Natural killer cell (primary cell): ENCODE results near the gene GPR89A. TPM values are rescaled to one million over a fixed set of nuclear protein-coding genes. Genes with fewer than 3 reads are reported as not detected.
A peak's percentile ranks its signal among the peaks of the same experiment; 100 is the strongest.

Experiments
- ATAC-seq, 3 donors: fragments of 150-1000 bp in 2 of 3; fragments of 200-7000 bp in 1 of 3; cut with Tn5 transposase; 1 replicate in 1 of 3; 2 replicates in 2 of 3; pipeline ENCODE4 v1.10.0; 2021; ENCODE audit warnings: mild to moderate bottlenecking in 2 of 3, moderate library complexity in 2 of 3
- DNase-seq, 2 donors: peaks; one replicate each; pipeline versions ENCODE4 v3.0.0 to v3.0.0-alpha.2; 2013 to 2021; ENCODE audit warnings: mixed read lengths in 1 of 2
- H3K27ac ChIP-seq: one replicate; pipeline ENCODE4 v1.5.1; 2013; ENCODE audit warnings: mild to moderate bottlenecking, low read length
- H3K27me3 ChIP-seq: one replicate; pipeline ENCODE4 v1.6.1; 2013; ENCODE audit warnings: low read length; ENCODE audit not compliant: control insufficient read depth, insufficient read depth
- H3K36me3 ChIP-seq: one replicate; pipeline ENCODE4 v1.6.1; 2013; ENCODE audit warnings: low read length; ENCODE audit not compliant: control insufficient read depth, insufficient read depth
- H3K4me1 ChIP-seq: one replicate; pipeline ENCODE4 v1.6.1; 2013; ENCODE audit warnings: low read length; ENCODE audit not compliant: control insufficient read depth, insufficient read depth
- H3K4me3 ChIP-seq: one replicate; pipeline ENCODE4 v1.5.1; 2013; ENCODE audit warnings: low read length
- H3K9me3 ChIP-seq: one replicate; pipeline ENCODE4 v1.6.1; 2013; ENCODE audit warnings: low read length; ENCODE audit not compliant: control insufficient read depth, insufficient read depth
- H3K27ac Mint-ChIP-seq, 2 donors: one replicate each; pipeline ENCODE4 v1.8.0; 2022; ENCODE audit warnings: mild to moderate bottlenecking in 2 of 2, mixed read lengths in 2 of 2, moderate library complexity in 1 of 2
- H3K27me3 Mint-ChIP-seq, 2 donors: one replicate each; pipeline ENCODE4 v1.8.0; 2022; ENCODE audit warnings: low read depth in 2 of 2, mixed read lengths in 2 of 2
- H3K36me3 Mint-ChIP-seq: one replicate; pipeline ENCODE4 v1.8.0; 2022; ENCODE audit warnings: mixed read lengths
- H3K4me1 Mint-ChIP-seq, 2 donors: one replicate each; pipeline ENCODE4 v1.8.0; 2022; ENCODE audit warnings: mixed read lengths in 2 of 2
- H3K4me3 Mint-ChIP-seq: one replicate; pipeline ENCODE4 v1.8.0; 2022; ENCODE audit warnings: mild to moderate bottlenecking, moderate library complexity, mixed read lengths
- H3K9me3 Mint-ChIP-seq, 2 donors: one replicate each; pipeline ENCODE4 v1.8.0; 2022; ENCODE audit warnings: mixed read lengths in 2 of 2
- CTCF ChIP-seq: fragments of 200-600 bp; IDR thresholded peaks from one replicate; pipeline ENCODE4 v1.8.0; 2022; ENCODE audit warnings: antibody characterized with exemption
- WGBS: methylation state at CpG from one replicate; pipeline ENCODE4 v1.1.7; 2013; ENCODE audit warnings: missing lambda C conversion rate; ENCODE audit not compliant: insufficient coverage; 5-methylcytosine and 5-hydroxymethylcytosine counted together
- intact Hi-C: fragments of 100-400 bp; cut with micrococcal nuclease; formaldehyde crosslinking; loops from one replicate; pipeline ENCODE4 v1.14.2; 2022
- total RNA-seq, 4 donors: library from RNA; stranded (reverse); fragments of 120-200 nt in 1 of 4; gene quantifications; one replicate each; pipeline versions ENCODE4 v1.2.3 to v1.2.4, GENCODE V29; 2013 to 2022

GPR89A gene
- total RNA-seq, 3 donors from 2014 or later (not counting 1 experiment from before 2014, with no cell fraction given): 31.9 to 50.1 (median 37.2) TPM

- Histone ChIP-seq H3K36me3 (no peaks in the 10 kb centered on the region), H3K9me3 (no peaks in the 10 kb centered on the region), H3K27me3 (no peaks in the 10 kb centered on the region), H3K27ac (no peak within 1 kb of the TSS), H3K4me1 (peaks cover 16% of the 10 kb centered on the region), H3K4me3 (no peak within 1 kb of the TSS)
- no peak for DNase-seq
- Mint-ChIP-seq H3K36me3 (no peaks in the 10 kb centered on the region), H3K4me3 (peak within 1 kb of the TSS; percentile 30), H3K27ac (peak within 1 kb of the TSS; percentile 19 to 74), H3K4me1 (peaks cover 24 to 29% of the 10 kb centered on the region in 2 donors), H3K27me3 (peaks cover 0 to 3% of the 10 kb centered on the region in 2 donors), H3K9me3 (no peaks in the 10 kb centered on the region)
- intact Hi-C loops: no loop called here
- no peak for TF ChIP-seq CTCF
- peak in 1 of 3 donors; percentile 7 for ATAC-seq
- 92% methylated on average over 9 of the region's 9 CpGs for WGBS
These were observed 99.5 kb downstream of the GPR89A start, which contains the start of gene PDZK1 for GRCh38 chr1:145707183-145707867. Gene PDZK1, minus strand, starts transcription at chr1:145707368. Its CDS starts 19,347 bp downstream, at chr1:145688021.

GRCh38 chr1:145708063-145708462 lies 100.3 kb downstream of the GPR89A start:
- Mint-ChIP-seq H3K27me3 (peaks cover 0 to 3% of the 10 kb centered on the region in 2 donors), H3K36me3 (no peaks in the 10 kb centered on the region), H3K27ac (peak overlapping the region; percentile 19 to 74), H3K4me3 (peak overlapping the region; percentile 30), H3K4me1 (peaks cover 24 to 29% of the 10 kb centered on the region in 2 donors), H3K9me3 (no peaks in the 10 kb centered on the region)
- H3K9me3 ChIP-seq: no peaks in the 10 kb centered on the region
- ATAC-seq (peak in 2 of 3 donors; percentile 38 to 43), DNase-seq (no peak)
- WGBS: 26% methylated on average over 7 of the region's 7 CpGs
- H3K27me3 ChIP-seq: no peaks in the 10 kb centered on the region
- H3K4me3 ChIP-seq: no peak overlapping the region
- no peak for TF ChIP-seq CTCF
- no peak overlapping the region for H3K27ac ChIP-seq
- peaks cover 16% of the 10 kb centered on the region for H3K4me1 ChIP-seq
- no peaks in the 10 kb centered on the region for H3K36me3 ChIP-seq
- intact Hi-C loops: no loop called here

GRCh38 chr1:145710291-145711027 lies 102.7 kb downstream of the GPR89A start:
- Mint-ChIP-seq H3K36me3 (no peaks in the 10 kb centered on the region), H3K9me3 (no peaks in the 10 kb centered on the region), H3K4me3 (no peak overlapping the region), H3K4me1 (peaks cover 31 to 36% of the 10 kb centered on the region in 2 donors), H3K27me3 (peaks cover 0 to 3% of the 10 kb centered on the region in 2 donors), H3K27ac (no peak overlapping the region)
- no peak for ATAC-seq
- intact Hi-C loops: no loop called here
- peaks cover 21% of the 10 kb centered on the region for H3K4me1 ChIP-seq
- no peak overlapping the region for H3K4me3 ChIP-seq
- WGBS: 72% methylated on average over 4 of the region's 4 CpGs
- no peaks in the 10 kb centered on the region for H3K9me3 ChIP-seq
- DNase-seq: no peak
- no peaks in the 10 kb centered on the region for H3K27me3 ChIP-seq
- no peak for TF ChIP-seq CTCF
- no peak overlapping the region for H3K27ac ChIP-seq
- no peaks in the 10 kb centered on the region for H3K36me3 ChIP-seq
